ENCODE measurements around the gene OR1N2.

GRCh38 chr9:122506964-122507363 is 45.9 kb upstream of the OR1N2 start:
- TF ChIP-seq EZH2 (IDR thresholded peaks at IDR 0.05): no peak
- no peak for TF ChIP-seq POLR2AphosphoS5 (IDR thresholded peaks at IDR 0.05; ENCODE audit: borderline replicate concordance, low read depth, low read length)

All from SK-N-MC (cell line).